Naive thymus-derived CD8-positive, alpha-beta T cell (primary cell): ENCODE results near the gene SLC17A9. TPM values are rescaled to one million over a fixed set of nuclear protein-coding genes. Genes with fewer than 3 reads are reported as not detected.
"Not testable (repeated sequence)": the region's sequence is repeated elsewhere in the genome, so short reads cannot be mapped to it uniquely, and the experiment has no call there.

Experiments
- ATAC-seq, 2 donors: fragments of 150-1000 bp; cut with Tn5 transposase in 1 of 2; sonication (Bioruptor Pico), chemical (Tn5 transposase) in 1 of 2; 1 replicate in 1 of 2; 2 replicates in 1 of 2; pipeline ENCODE4 v1.10.0; 2021; ENCODE audit warnings: mild to moderate bottlenecking in 2 of 2, moderate library complexity in 2 of 2
- POLR2A ChIA-PET: fragments of 350-600 bp; sonication (Branson Sonifier 250); formaldehyde crosslinking; loops from one replicate; lab custom pipeline; 2021; ENCODE audit warnings: antibody characterized with exemption; lab: Charles Lee
- DNase-seq, 10 donors: peaks; one replicate each; pipeline versions ENCODE4 v3.0.0 to v3.0.0-alpha.2; 2020 to 2022
- H3K27ac Mint-ChIP-seq, 10 donors: one replicate each; pipeline ENCODE4 v1.8.0; 2020 to 2022; ENCODE audit warnings: mild to moderate bottlenecking in 10 of 10, mixed read lengths in 10 of 10, moderate library complexity in 4 of 10, inconsistent platforms in 1 of 10
- H3K27me3 Mint-ChIP-seq, 5 donors: one replicate each; pipeline ENCODE4 v1.8.0; 2021 to 2022; ENCODE audit warnings: mixed read lengths in 5 of 5
- H3K36me3 Mint-ChIP-seq, 3 donors: one replicate each; pipeline ENCODE4 v1.8.0; 2020 to 2022; ENCODE audit warnings: mixed read lengths in 3 of 3, mild to moderate bottlenecking in 2 of 3, inconsistent platforms in 1 of 3
- H3K4me1 Mint-ChIP-seq, 4 donors: one replicate each; pipeline ENCODE4 v1.8.0; 2021 to 2022; ENCODE audit warnings: mixed read lengths in 4 of 4
- H3K4me3 Mint-ChIP-seq, 10 donors: one replicate each; pipeline ENCODE4 v1.8.0; 2020 to 2022; ENCODE audit warnings: mild to moderate bottlenecking in 10 of 10, mixed read lengths in 10 of 10, moderate library complexity in 6 of 10, inconsistent platforms in 1 of 10
- H3K9me3 Mint-ChIP-seq, 9 donors: one replicate each; pipeline ENCODE4 v1.8.0; 2020 to 2022; ENCODE audit warnings: mixed read lengths in 9 of 9, mild to moderate bottlenecking in 3 of 9, inconsistent platforms in 1 of 9, moderate library complexity in 1 of 9
- polyA plus RNA-seq, 3 donors: library from polyadenylated mRNA; unstranded; fragments of 300-500 nt; fragmentation: Illumina TruSeq; gene quantifications; one replicate each; pipeline ENCODE4 v1.2.3, GENCODE V29; 2021
- total RNA-seq, 8 experiments: library from RNA in 2 of 8; stranded (reverse) in 2 of 8; gene quantifications; one replicate each; pipeline ENCODE4 v1.2.3 and lab custom pipeline; 2021 to 2026

SLC17A9 gene
- total and polyA plus RNA-seq, 5 experiments from 2014 or later, result 1.2 to 11.3 (median 2.0) TPM

- H3K4me3 Mint-ChIP-seq, result peak overlapping the region; percentile 69 to 96 (median 92)
- H3K4me1 Mint-ChIP-seq, result peaks cover 44 to 86% (median 82%) of the 10 kb centered on the region in 4 donors
- H3K27ac Mint-ChIP-seq, result peak overlapping the region; percentile 82 to 97 (median 92)
- POLR2A ChIA-PET, result interaction anchor here (1.5 kb wide), 1 partner anchor 23 kb away, joined by 3 read pairs; no protein-coding TSS in a partner anchor
- DNase-seq (peak in 2 of 10 donors; percentile 28 to 40), ATAC-seq (no peak)
- H3K27me3 Mint-ChIP-seq, result no peaks in the 10 kb centered on the region
- H3K9me3 Mint-ChIP-seq, result no peaks in the 10 kb centered on the region
- no peaks in the 10 kb centered on the region for H3K36me3 Mint-ChIP-seq
Measured at GRCh38 chr20:62922451-62922921, 30.0 kb upstream of the SLC17A9 start.

DNA sequence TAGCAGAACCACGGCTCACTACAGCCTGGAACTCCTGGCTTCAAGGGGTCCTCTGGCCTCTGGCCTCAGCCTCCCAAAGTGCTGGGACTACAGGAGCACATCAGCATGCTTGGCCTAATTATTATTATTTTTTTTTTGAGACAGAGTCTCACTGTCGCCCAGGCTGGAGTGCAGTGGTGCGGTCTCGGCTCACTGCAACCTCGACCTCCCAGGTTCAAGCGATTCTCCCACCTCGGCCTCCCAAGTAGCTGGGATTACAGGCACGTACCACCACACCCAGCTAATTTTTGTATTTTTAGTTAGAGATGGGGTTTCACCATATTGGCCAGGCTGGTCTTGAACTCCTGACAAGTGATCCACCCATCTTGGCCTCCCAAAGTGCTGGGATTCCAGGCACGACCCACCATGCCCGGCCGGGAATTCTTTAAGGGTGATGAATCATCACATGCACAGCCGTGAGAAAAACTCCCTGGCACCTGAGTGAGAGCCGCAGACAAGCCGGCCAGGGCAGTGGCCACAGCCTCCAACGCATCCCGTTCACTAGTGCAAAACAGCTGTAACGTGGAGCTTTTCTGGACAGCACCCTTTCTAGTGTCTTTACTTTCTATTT lies 29.3 kb upstream of the SLC17A9 start:
- peak overlapping the region; percentile 50 to 97 (median 92) for H3K27ac Mint-ChIP-seq
- H3K9me3 Mint-ChIP-seq, H3K27me3 Mint-ChIP-seq, H3K36me3 Mint-ChIP-seq, ATAC-seq, DNase-seq: not testable (repeated sequence)
- POLR2A ChIA-PET, result interaction anchor here (5.7 to 6.3 kb wide), 2 partner anchors 8 to 14 kb away, joined by 71 to 111 read pairs; partner anchors contain the start of gene GID8
- peaks cover 48 to 86% (median 82%) of the 10 kb centered on the region in 4 donors for H3K4me1 Mint-ChIP-seq
- peak overlapping the region; percentile 69 to 96 (median 92) for H3K4me3 Mint-ChIP-seq

DNA sequence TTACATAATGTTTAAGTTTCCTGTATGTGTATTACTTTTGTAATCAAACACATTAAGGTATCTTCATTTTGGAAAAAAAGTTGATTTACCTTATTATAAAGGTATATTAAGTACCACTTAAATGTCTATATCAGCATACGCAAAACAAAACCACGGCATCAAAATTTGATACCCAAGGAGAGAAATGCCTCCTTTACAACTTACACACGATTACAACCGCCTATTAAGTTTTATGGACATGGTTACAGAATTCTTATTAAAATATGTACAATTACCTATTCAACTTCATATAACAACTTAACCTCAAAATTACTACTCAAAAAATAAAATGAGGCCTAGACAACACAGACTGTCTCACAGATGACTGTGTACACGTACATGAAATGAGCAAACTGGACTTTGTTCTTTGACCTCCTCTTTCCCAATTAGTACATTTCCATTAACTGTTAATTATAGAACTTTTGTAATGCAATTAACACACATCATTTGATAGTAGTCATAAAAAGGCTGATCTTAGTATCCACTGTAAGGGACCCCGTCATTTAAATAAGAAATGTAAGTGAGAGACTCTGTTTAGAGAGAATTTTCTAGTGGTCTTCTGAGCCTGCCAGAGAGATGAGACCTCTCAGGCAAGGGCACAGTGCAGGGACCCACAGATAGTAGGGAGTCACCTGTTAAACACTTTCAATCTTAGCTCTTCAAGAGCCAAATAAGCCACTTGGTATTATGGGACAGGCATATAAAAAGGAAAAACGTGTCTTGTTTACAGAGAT lies 28.7 kb upstream of the SLC17A9 start:
- POLR2A ChIA-PET, result interaction anchor here (1.4 to 6.3 kb wide), 3 partner anchors 8 to 130 kb away, joined by 4 to 111 read pairs (median 71); partner anchors contain the start of gene GID8

GRCh38 chr20:62924442-62925075 lies 27.9 kb upstream of the SLC17A9 start:
- H3K27me3 Mint-ChIP-seq, result no peaks in the 10 kb centered on the region
- ATAC-seq, result no peak

More for the DNA sequence above, 28.7 kb upstream of the SLC17A9 start:
- no peaks in the 10 kb centered on the region for H3K36me3 Mint-ChIP-seq
- H3K27ac Mint-ChIP-seq, result peak overlapping the region; percentile 87 to 97 (median 92)
- DNase-seq, result no peak
- H3K27me3 Mint-ChIP-seq, result no peaks in the 10 kb centered on the region
- peak overlapping the region; percentile 88 to 96 (median 94) for H3K4me3 Mint-ChIP-seq
- no peak for ATAC-seq
- no peaks in the 10 kb centered on the region for H3K9me3 Mint-ChIP-seq
- peaks cover 45 to 86% (median 81%) of the 10 kb centered on the region in 4 donors for H3K4me1 Mint-ChIP-seq

DNA sequence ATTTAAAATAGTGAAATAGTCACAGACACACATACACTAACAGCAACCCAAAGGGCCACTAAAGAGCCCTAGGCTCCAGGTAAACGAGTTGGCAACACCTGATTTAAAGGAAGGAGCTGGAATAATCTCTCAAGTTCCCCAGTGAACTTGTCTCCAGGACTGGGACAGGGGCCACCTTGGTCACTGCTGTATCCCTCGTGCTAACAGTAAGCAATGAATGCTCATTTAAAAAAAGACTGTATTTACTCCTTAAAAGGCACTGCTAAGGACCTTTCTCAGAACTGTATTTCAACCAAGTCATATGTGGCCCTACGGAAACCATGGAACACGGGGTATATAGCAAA lies 27.5 kb upstream of the SLC17A9 start:
- Mint-ChIP-seq H3K36me3 (no peaks in the 10 kb centered on the region), H3K4me3 (peak overlapping the region; percentile 88 to 96 (median 94)), H3K4me1 (peaks cover 45 to 82% (median 76%) of the 10 kb centered on the region in 4 donors), H3K9me3 (no peaks in the 10 kb centered on the region), H3K27ac (peak overlapping the region; percentile 87 to 97 (median 92)), H3K27me3 (no peaks in the 10 kb centered on the region)
- ATAC-seq (no peak), DNase-seq (no peak)
- POLR2A ChIA-PET, result interaction anchor here (1.4 to 6.3 kb wide), 4 partner anchors 10 to 131 kb away, joined by 3 to 111 read pairs (median 38); partner anchors contain the start of gene GID8

More at GRCh38 chr20:62924442-62925075, 27.9 kb upstream of the SLC17A9 start:
- DNase-seq, result no peak
- POLR2A ChIA-PET, result interaction anchor here (1.4 to 6.3 kb wide), 4 partner anchors 9 to 130 kb away, joined by 3 to 111 read pairs (median 38); partner anchors contain the start of gene GID8
- H3K9me3 Mint-ChIP-seq, result no peaks in the 10 kb centered on the region
- peak overlapping the region; percentile 88 to 96 (median 94) for H3K4me3 Mint-ChIP-seq
- H3K27ac Mint-ChIP-seq, result peak overlapping the region; percentile 87 to 97 (median 92)
- no peaks in the 10 kb centered on the region for H3K36me3 Mint-ChIP-seq
- H3K4me1 Mint-ChIP-seq, result peaks cover 43 to 82% (median 76%) of the 10 kb centered on the region in 4 donors

GRCh38 chr20:62925420-62926228 lies 26.9 kb upstream of the SLC17A9 start:
- peak overlapping the region; percentile 88 to 96 (median 94) for H3K4me3 Mint-ChIP-seq
- H3K9me3 Mint-ChIP-seq, result no peaks in the 10 kb centered on the region
- POLR2A ChIA-PET, result interaction anchor here (1.0 to 6.3 kb wide), 7 partner anchors 10 to 132 kb away, joined by 3 to 111 read pairs (median 13); partner anchors contain the start of genes GID8, SLC17A9 and TCFL5

GRCh38 chr20:62926229-62927127 lies 26.0 kb upstream of the SLC17A9 start, which contains the start of gene DIDO1:
Gene DIDO1 (minus strand): TSS chr20:62926505.
- peak; percentile 77 to 92 (median 86) for DNase-seq
- Mint-ChIP-seq H3K27ac (peak within 1 kb of the TSS; percentile 87 to 97 (median 95)), H3K27me3 (no peaks in the 10 kb centered on the region), H3K9me3 (no peaks in the 10 kb centered on the region), H3K4me3 (peak within 1 kb of the TSS; percentile 91 to 98 (median 95)), H3K4me1 (peaks cover 40 to 82% (median 72%) of the 10 kb centered on the region in 4 donors), H3K36me3 (no peaks in the 10 kb centered on the region)
- ATAC-seq, result peak; percentile 79 to 84
- POLR2A ChIA-PET, result interaction anchor here (0.8 to 6.3 kb wide), 11 partner anchors 10 to 726 kb away, joined by 3 to 111 read pairs (median 5); partner anchors contain the start of genes GID8, SLC17A9 and TCFL5

More at GRCh38 chr20:62925420-62926228, 26.9 kb upstream of the SLC17A9 start:
- H3K27ac Mint-ChIP-seq, result peak overlapping the region; percentile 87 to 97 (median 92)
- ATAC-seq, result peak; percentile 19 to 39
- H3K36me3 Mint-ChIP-seq, result no peaks in the 10 kb centered on the region
- H3K27me3 Mint-ChIP-seq, result no peaks in the 10 kb centered on the region
- peaks cover 42 to 82% (median 76%) of the 10 kb centered on the region in 4 donors for H3K4me1 Mint-ChIP-seq
- peak in 9 of 10 donors; percentile 34 to 59 (median 50) for DNase-seq

- DNase-seq (no peak), ATAC-seq (no peak)
- H3K36me3 Mint-ChIP-seq, result no peaks in the 10 kb centered on the region
- POLR2A ChIA-PET, result interaction anchor here (0.8 to 6.3 kb wide), 14 partner anchors 10 to 725 kb away, joined by 3 to 111 read pairs (median 5); partner anchors contain the start of genes GID8, MRGBP, SLC17A9 and TCFL5
- H3K27me3 Mint-ChIP-seq, result no peaks in the 10 kb centered on the region
- H3K9me3 Mint-ChIP-seq, result no peaks in the 10 kb centered on the region
- H3K4me3 Mint-ChIP-seq, result peak overlapping the region; percentile 91 to 98 (median 94)
- peak overlapping the region; percentile 78 to 97 (median 90) for H3K27ac Mint-ChIP-seq
- peaks cover 38 to 82% (median 70%) of the 10 kb centered on the region in 4 donors for H3K4me1 Mint-ChIP-seq
Measured at GRCh38 chr20:62927128-62927705, 25.3 kb upstream of the SLC17A9 start.

DNA sequence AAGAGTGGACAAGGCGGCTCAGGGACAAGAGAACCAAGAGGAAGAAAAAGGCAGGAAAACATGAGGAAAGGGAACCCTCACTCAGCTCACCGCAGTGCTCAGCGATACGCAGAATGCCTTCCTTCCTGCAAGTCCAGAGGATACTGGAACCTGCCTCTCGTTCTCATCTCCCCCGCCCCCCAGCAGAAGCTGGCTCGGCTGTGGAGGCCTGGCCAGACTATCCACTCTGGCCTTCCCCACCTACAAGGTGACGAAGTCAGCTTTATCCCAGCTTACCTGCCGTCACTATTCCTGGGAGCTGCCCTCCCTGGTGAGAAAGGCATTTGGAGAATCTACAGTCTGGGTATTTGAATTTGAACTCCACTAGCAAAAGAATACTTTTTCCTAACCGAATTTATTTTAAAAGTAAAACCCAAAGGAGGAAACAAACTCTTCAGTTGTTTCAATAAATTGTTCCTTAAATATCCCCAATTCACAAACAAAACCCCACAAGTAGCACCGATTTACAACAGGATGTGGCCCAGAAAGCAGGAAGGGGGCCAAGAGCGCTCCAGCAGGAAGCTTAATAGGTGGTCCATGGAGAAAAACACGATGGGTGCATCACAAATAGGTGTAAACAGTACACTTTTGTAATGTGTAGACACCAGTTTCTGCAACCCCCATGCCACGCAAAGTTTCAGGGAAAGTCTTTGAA lies 24.1 kb upstream of the SLC17A9 start:
- no peaks in the 10 kb centered on the region for H3K27me3 Mint-ChIP-seq
- DNase-seq (no peak), ATAC-seq (no peak)
- POLR2A ChIA-PET, result interaction anchor here (0.8 to 6.3 kb wide), 9 partner anchors 8 to 132 kb away, joined by 3 to 111 read pairs (median 13); partner anchors contain the start of genes GID8, MRGBP, SLC17A9 and TCFL5
- peak overlapping the region; percentile 78 to 97 (median 90) for H3K27ac Mint-ChIP-seq
- peak overlapping the region; percentile 91 to 98 (median 94) for H3K4me3 Mint-ChIP-seq
- peaks cover 0 to 7% (median 0%) of the 10 kb centered on the region in 3 donors for H3K36me3 Mint-ChIP-seq
- H3K9me3 Mint-ChIP-seq, result no peaks in the 10 kb centered on the region
- peaks cover 34 to 73% (median 64%) of the 10 kb centered on the region in 4 donors for H3K4me1 Mint-ChIP-seq
